ENCODE measurements around the gene TADA3.
"Not testable (repeated sequence)": the region's sequence is repeated elsewhere in the genome, so short reads cannot be mapped to it uniquely, and the experiment has no call there.

The TADA3 gene

DNA sequence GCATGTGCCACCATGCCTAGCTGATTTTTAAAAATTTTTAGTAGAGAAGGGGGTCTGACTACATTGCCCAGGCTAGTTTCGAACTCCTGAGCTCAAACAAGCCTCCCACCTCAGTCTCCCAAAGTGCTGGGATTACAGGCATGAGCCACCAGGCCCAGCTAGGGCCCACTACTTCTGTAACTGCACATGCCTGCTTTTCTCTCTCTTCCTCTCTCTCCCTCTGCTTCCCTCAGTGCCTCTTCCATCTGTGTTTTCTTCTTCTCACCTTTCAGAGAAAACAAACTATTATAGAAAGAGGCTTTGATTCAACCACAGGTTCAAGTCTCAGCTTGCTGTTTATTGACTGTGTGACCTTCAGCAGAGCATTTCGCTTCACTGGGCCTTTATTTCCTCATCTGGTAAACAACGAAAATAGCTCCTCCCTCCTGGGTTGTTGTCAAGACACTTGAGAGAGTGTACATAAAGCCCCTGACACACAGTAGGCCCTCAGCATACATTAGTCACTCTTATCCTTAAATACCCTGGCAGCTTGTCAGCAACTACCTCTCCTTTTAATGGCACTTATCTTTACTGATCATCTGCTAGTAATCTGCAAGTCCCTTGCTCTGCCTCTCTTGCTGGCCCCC, 10.2 kb downstream of the TADA3 start:
- no peak for DNase-seq

DNA sequence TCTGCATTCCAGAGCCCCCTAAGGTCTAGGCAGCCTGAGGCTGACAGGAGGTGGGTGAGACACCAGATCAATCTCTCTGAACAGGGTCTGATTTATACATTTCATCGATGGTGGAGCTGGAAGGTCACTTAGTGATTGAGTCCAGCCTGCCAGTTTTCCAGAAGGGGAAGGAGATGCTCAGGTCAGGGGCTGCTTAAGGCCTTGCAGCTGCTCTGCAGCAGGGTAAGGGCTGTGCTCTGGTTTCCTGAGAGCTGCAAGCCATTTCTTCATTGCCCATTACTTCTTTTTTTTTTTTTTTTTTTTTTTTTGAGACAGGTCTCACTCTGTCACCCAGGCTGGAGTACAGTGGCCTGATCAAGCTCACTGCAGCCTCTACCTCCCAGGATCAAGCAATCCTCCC, 10.7 kb downstream of the TADA3 start:
- no peak for DNase-seq

DNA sequence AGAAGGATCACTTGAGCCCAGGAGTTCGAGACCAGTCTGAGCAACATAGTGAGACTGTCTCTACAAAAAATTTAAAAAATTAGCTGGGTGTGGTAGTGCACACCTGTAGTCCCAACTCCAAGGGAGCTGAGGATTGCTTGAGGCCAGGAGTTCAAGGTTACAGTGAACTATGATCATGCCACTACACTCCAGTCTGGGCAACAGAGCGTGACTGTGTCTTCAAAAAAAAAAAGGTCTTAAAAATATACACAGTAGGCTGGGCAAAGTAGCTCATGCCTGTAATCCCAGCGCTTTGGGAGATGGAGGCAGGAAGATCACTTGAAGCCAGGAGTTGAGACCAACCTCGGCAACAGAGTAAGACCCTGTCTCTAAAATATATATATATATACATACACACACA, 11.4 kb downstream of the TADA3 start:
- DNase-seq, result no peak

DNA sequence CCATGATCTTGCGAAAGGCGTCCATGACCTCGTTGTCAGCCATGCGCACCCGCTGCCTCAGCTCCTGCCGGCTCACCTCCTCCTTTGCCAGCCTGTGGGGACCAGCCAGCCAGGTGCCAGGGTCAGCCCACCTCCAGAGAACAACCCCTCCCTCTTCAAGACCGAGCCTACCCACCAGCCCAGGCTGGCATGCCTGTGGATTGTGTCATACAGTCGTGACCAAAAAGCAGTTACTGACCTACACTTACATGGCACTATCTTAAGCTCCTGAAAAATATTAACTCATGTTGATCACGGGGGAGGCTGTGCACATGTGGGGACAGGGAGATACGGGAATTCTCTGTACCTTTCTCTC, 11.8 kb downstream of the TADA3 start:
- no peak for DNase-seq

DNA sequence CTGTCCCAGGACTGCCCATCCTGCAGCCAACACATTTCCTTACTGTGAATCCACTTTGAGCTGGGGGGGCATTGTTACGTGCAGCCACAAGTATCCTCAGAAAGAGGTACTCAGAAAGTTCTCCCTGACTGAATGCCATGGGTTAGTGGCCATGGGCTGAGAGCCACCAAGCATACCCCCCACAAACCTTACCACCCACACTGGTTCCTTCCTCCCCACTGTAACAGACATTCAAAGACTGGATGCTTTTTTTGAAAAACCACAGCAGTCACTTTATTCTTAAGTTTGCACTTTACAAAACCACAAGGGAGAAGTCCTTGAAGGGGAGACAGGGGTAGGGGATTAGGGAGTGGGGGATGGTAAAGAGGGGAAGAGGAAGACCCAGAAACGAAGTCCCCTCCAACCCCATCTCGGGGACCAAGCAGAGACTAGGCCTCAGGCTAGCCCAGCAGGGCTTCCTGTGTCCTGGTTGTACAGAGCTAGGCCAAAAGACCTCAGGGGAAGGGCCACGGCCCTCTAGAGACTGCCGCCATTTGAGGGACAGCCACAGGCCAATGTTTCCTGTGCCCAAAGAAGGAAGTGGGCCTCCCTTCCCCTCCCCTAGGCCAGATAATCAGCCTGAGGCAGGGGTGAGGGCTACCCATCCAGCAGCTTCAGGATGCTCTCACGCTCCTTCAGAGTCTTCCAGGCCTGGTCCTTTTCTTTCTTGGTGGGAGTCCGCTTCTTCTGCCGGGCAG, 12.4 kb downstream of the TADA3 start:
- no peak for DNase-seq

DNA sequence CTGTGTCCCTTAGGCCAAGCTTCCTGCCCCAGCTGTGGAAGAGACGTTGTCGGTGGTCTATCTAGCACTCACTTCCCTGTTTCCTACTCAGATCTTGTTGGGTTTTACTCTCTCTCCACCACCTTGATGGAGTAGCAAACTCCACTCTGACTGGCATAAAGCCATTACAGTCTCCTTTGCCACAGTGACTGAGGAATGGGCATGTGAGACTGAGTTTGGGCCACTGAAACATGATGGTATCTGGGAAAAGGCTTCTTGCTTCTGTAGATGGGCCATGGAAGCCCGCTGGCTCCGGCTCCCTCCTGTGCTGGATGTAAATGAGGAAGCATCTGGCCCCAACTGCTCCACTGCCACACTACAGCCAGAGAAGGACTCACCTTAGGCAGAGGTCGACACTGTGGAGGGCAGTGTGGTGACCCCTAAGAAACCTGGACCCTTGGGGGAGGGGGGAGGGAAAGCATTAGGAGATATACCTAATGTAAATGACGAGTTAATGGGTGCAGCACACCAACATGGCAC, 13.1 kb downstream of the TADA3 start:
- no peak for DNase-seq

DNA sequence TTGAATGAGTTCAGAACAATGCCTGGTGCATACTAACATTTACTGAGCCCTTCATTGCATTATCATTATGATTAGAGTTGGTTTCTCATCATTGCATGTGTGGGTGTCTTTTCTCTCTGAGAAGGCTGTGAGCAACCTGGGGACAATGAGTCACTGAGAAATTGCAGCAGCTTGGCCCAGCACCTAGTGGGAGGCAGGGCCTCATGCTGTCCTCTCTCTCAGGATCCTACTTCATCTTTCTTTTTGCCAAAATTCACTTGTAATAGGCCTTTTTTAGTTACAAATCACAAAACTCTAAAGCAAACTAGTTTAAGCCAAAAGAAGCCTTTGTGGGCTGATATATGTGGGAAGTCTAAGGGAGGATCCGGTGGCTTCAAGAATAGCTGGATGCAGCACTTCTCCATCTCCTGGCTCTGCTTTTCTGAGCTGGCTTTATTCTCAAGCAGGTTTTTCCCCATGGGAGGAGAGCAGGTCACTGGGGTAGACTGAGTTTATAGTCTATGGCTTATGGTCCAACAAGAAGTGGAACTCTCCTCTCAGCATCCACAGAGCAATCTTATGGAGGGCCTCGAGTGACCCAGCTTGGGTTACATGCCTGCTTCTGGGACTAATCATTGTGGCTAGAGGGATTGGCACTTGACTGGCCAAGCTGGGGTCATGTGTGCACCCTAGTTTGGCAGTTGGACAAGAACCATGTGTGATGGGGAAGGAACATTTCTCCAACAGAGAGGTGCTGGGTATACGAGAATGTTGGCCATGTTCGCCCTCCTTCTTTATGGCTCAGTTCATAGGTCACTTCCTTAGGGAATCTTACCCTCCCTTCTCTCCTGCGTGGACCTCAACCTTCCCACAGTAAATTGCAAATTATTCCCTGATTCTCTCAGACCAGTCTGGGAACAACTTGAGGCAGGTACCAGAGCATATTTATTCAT, 13.9 kb downstream of the TADA3 start:
- DNase-seq, result no peak

DNA sequence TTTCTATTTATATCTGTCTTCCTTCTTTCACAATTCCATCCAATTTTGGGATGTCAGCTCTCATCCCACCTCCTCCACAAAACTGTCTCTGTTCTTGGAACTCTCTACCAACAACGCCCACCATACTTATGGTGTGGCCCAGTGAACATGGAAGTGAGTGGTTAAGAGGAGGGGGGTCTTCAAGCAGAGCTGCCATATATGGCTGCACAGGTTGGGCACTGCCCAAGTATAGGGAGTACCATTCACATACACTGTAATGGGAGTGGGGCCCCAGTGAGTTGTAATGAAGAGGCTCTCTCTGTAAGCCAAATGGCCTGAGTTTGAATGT, 14.6 kb downstream of the TADA3 start:
- DNase-seq, result no peak

DNA sequence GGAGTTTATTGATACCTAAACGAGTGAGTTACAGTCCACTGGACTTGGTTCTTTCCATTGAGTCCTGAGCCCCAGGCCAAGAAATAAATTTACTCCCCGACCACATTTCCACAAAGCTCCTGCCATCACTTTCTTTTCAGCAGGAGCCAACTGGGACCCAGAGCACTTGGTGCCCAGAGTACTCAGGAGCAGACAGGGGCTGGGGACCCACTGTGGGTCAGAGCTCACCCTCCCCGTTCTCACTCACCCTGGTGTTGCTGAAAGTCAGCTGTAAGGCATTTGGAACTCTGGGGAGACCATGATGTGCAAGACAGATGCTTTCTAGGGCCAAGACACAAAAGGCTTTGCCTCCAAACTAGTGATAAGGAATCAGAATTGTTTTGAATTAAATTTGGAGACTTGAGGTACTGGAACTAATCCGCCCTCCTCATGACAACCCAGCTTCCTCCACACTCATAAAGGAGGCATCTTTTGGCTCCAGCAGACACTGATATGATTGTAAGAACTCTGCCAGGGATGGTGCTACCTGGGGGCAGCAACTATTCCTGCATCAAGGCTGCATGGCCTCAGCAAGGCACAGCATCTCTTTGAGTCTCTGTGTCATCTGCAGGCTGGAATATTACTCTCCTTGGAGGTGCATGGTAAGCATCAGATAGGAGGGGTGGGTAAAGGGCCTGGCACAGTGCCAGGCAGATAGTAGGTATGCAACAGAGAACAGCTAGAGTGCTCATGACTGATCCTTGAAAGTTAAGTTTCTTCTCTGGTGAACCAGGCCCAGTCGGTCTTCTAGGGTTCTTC, 15.2 kb downstream of the TADA3 start:
- DNase-seq, result no peak

DNA sequence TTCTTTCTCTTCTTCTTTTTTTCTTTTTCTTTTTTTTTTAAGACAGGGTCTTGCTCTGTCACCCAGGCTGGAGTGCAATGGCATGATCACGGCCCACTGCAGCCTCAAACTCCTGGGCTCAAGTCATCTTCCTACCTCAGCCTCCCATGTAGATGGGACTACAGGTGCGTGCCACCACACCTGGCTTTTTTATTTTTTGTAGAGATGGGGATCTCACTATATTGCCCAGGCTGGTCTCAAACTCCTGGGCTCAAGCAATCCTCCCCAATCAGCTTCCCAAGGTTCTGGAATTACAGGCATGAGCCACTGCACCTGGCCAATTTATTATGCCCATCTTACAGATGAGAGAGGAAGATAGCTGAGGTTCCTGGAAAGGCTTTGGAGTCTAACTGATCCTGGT, 21.3 kb downstream of the TADA3 start:
- DNase-seq, result not testable (repeated sequence)

DNA sequence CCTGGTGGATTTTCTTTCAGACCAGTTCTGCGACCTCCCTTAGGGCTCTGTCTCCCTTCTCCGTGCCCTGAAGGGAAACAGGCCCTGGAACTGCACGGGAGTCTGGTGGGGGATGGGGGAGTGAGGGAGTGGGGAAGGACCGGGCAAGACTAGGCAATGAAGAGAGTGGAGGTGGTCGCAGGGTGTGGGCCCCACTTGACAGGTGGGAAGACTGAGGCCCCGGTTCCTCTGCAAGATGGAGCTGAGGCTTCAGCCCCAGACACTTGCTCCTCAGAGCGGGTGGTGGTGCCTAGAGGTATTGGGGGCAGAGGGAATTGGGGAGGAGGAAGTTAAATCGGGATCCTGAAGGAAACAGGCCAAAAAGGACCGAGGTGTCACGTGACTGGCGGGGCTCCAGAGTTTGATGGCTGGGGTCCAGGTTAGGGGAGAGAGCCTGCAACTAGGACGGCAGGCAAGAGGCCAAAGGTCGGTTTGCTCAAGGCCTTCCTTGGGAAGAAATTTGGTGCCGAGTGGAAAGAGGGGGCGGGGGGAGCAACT, 21.9 kb downstream of the TADA3 start:
- no peak for DNase-seq

DNA sequence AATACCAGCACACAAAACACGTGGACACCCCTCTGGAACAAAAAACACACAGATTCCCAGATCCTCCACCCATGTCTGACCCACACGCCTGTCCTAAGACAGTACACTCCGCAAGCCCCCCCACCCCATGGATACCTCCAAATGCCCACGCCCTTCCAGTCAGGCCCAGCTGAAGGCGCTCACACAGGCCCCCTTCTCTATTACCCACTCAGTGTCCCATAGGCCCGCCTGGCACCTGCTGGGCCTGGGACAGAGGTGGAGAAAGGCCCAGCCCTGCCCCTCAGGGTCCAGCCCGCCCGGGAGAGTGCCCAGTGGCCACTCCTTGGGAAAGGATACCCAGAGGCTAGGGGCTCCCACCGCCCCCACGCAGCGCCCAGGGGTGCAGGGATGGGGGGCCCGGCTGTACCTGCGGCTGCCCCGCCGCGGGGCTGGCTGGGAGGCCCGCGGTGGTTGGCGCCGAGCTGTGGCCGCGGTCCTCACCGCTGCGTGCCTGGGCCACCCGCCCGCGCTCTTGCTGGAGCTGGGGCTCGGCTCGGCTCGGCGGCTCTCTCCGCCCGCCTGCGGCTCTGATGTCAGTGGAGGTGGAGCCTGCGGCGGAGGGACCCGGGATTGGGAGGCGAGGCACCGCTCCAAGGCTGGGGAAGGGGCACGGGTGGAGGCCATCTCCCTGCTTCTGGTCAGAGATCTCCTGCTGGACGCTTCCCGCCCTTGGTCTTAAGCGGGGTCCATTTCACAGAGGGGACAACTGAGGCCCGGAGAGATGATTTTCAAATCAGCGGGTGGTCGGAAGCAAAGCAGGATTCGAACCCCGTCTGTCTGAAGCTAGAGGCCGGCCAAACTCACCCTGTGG, 22.6 kb downstream of the TADA3 start, which contains the start of gene CAMK1:
CAMK1 (minus strand) TSS at position 522 of the 850 bp plus-strand sequence. CDS start 2,198 bp downstream, outside the sequence.
- DNase-seq, result no peak

DNA sequence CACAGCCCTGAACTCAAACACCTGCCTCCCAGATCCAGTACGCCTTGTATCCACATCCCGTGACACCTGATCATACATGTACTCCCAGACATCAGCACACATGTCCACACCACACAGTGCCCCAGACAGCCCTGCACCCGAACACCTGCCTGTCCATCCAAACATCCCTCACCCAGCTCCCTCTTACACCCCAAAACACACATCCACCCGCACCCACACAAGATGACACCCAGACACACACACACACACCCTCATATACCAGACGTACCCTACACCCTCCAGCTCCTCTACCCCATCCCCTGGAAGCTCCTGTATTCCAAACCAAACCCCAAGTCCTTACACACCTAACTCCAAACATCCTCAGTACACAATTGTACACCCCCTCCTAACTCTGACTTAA, 23.3 kb downstream of the TADA3 start:
- no peak for DNase-seq

DNA sequence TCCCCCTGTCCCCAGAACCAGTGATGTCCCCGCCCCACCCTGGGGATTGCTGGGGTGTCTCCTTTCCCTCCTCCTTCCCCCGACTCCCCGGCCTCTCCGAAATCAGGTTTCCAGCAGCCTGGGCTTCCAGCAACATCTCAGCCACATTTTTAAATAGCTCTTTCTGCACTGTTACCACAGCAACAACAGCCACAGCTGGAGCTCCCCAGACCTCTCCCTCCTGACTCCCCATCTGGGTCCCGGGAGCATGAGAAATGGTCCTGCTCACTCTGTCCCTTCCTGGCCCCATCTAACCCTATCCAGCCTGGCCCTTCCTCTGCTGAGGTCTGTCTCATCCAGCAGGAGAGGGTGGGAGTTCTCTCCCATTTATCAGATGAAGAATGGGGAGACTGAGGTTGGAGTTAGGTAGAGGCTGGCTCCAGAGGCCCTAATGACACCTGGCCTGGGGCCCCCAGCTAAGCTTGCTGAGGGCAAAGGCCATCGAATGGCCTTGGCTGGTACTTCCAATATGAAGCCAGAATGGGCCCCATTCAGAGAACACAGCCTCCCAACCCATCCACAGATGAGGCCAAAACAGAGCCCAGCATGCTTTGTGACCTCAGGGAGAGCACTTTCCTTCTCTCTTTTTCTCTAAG, 24.0 kb downstream of the TADA3 start:
- DNase-seq, result no peak

DNA sequence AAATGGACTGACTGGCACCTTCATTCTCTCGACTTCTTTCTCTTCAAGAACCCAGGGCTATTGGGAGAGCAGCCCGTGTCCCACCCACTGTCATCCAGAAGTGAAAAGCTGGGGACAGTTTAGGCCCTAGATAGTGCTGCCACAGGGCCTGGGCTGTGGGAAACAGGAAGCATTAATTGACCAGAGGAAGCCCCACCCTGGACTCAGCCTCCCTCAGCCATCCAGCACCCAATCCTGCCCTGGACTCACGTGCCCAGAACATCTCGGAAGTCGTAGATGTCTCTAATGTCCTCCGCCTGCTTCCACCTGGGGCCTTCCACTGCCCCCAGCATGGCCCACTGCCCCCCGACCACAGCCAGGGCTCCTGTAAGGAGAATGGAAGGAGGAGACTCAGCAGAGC, 24.9 kb downstream of the TADA3 start:
- DNase-seq, result no peak

DNA sequence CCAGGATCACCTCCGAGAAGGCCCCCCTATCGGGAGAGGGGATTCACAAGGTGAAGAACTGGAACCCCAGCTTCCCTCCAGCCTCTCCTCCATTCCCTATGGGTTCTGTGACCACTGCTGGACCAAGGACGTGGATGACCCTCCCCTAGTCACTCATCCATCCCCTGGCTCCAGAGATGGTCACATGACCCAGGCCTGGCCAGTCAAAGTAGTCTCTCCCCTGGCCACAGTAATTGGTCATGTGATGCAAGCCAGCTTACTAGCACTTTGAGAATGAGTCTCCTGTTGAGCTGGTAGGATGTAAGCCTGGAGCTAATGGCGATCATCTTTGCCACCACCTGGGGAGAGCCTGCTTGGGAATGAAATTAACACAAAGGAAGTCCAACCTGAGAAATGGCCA, 26.4 kb downstream of the TADA3 start:
- no peak for DNase-seq

DNA sequence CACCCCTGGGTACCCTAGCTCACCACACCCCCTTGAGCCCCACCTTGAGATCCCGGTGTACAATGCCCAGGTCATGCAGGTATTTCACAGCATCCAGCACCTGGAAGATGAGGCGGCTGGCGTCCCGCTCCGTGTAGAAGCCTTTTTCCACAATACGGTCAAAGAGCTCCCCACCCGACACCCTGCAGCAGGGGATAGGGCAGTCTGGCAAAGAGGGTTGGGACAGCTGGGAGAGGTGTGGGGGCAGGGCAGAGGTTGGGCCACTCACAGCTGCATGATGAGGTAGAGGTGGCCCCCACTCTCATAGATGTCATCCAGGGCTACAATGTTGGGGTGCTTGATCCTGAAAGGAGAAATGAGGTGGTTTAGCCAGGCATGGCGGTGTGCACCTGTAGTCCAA, 29.4 kb downstream of the TADA3 start:
- no peak for DNase-seq

DNA sequence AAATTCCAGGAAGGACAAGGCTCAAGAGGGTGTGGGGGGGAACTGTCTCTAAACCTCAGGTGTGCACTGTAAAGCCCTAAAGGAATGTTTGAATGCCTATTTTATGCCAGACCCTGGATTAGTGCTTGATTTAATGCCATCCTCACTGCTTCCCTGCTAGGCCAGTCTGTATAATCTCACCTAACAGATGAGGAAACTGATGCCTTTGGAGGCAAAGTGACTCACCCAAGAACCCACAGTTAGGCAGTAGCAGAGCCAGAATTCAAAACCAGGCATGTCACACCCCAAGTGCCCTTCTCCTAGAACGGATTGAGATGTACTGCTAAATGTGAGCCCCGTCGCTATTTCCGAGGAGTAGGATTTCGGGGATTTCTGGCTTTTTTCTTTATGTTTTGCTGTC, 30.4 kb downstream of the TADA3 start:
- DNase-seq, result no peak

DNA sequence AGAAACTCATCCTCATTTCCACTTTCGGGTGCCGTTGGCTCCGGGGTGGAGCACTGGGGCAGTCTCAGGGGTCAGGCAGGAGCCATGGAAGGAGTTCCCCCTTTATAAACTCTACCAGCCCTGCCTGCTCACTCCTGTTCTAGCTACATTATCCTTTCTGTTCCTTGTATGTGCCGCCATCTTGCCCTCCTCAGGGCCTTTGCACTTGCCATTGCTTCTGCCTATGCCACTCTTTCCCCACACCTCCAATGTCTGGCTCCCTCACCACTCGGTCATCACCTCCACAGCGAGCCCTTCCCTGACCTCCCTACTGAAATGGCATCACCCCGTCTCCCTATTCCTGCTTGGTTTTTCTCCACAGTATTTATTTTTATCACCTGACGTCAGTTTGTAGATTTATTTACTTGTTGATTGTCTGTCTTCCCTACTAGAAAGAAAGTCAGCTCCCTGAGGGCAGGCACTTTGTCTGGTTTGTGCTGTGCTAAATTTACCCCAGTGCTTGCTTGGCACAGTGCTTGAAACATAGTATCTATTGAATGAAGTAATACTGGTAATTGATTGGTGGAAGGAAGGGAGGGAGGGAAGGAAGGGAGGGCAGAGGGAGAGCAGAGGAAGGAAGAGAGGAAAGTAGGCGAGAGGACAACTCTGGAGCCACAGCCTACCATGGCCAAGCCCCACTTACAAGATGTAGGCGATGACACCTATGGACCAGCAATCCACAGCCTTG, 31.3 kb downstream of the TADA3 start:
- DNase-seq, result no peak

DNA sequence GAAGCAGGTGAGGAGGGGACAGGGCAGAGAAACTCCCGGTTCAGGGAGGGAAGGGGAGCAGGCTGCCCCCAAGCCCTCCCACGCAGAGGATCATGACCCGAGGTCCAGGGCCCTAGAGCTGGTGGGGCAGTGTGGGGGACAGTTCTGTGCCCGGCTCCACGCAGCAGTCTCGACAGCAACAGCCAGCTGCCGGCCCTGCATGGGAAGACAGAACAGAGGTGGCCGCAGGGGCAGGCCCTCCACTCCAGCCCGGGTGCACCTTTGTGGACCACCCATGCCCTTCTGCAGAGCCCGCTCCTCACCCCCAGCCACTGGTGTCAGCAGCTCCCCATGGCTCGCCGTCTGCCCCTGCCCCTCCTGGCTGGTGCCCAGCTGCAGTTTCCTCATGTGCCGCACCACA, 34.8 kb downstream of the TADA3 start:
- DNase-seq, result no peak

All from NCI-H1436 (cell line).